HepG2 (cell line): ENCODE results near the gene CDC6. TPM values are rescaled to one million over a fixed set of nuclear protein-coding genes. Genes with fewer than 3 reads are reported as not detected.

Experiments used
- ATAC-seq: fragments of 200-7000 bp; cut with Tn5 transposase; 3 replicates; pipeline ENCODE4 v1.9.1; 2020; ENCODE audit warnings: mild to moderate bottlenecking, moderate library complexity
- BruUV-seq: library from RNA; stranded (reverse); fragments of 400-500 nt; replicated peaks from 2 replicates; lab custom pipeline; 2021; lab: Mats Ljungman, UMichigan
- CTCF ChIA-PET: fragments of 300-600 bp; formaldehyde crosslinking; extraction: SDS; loops from one replicate; lab custom pipeline; 2021; ENCODE audit warnings: low total read pairs, inconsistent platforms, low intra/inter-chr PET ratio; lab: Yijun Ruan, JAX
- POLR2A ChIA-PET: fragments of 350-600 bp; sonication (Branson Sonifier 250); formaldehyde crosslinking; loops from one replicate; lab custom pipeline; 2020; ENCODE audit warnings: antibody characterized with exemption, inconsistent platforms; lab: Yijun Ruan, JAX
- DNase-seq: peaks from one replicate; pipeline ENCODE4 v3.0.0-alpha.2; 2015; ENCODE audit warnings: low spot score
- FAIRE-seq: peaks from 3 replicates; lab custom pipeline; 2011; peaks lifted over from hg19 to GRCh38; lab: Jason Lieb, UNC
- H2AFZ ChIP-seq: one replicate; pipeline ENCODE4 v1.6.1; 2011; ENCODE audit warnings: low read length, inconsistent platforms
- H3K27ac ChIP-seq: fragments of 300-600 bp; 3 replicates; pipeline ENCODE4 v1.8.0; 2011; ENCODE audit warnings: mixed run types, mild to moderate bottlenecking, mixed read lengths, low read length, inconsistent platforms; ENCODE audit not compliant: insufficient read depth; ENCODE audit errors: extremely low read length
- H3K27me3 ChIP-seq, 2 experiments: fragments of 200-600 bp in 1 of 2; 2 replicates in 1 of 2; 3 replicates in 1 of 2; pipeline versions ENCODE4 v1.6.0 to v1.8.0; 2011; ENCODE audit warnings: low read length in 2 of 2, mild to moderate bottlenecking in 2 of 2, moderate library complexity in 2 of 2, inconsistent platforms in 1 of 2; ENCODE audit not compliant: insufficient read depth in 2 of 2, control insufficient read depth in 1 of 2
- H3K36me3 ChIP-seq, 2 experiments: fragments of 200-600 bp in 1 of 2; replicated peaks in 1 of 2; 2 replicates in 1 of 2; 3 replicates in 1 of 2; pipeline versions ENCODE4 v1.5.1 to v1.8.0; 2011; ENCODE audit warnings: low read length in 2 of 2, inconsistent platforms in 1 of 2; ENCODE audit not compliant: insufficient read depth in 2 of 2, control insufficient read depth in 1 of 2
- H3K4me1 ChIP-seq: 2 replicates; pipeline ENCODE4 v1.5.1; 2012; ENCODE audit warnings: low read length, inconsistent platforms; ENCODE audit not compliant: insufficient read depth
- H3K4me2 ChIP-seq: 2 replicates; pipeline ENCODE4 v1.6.0; 2011; ENCODE audit warnings: low read depth, low read length, inconsistent platforms
- H3K4me3 ChIP-seq, 3 experiments: fragments of 200-600 bp in 1 of 3; sonication (generic), shearing (Covaris generic) in 1 of 3; replicated peaks in 1 of 3; 2 replicates each; pipeline ENCODE4 v1.5.1; 2011 to 2016; ENCODE audit warnings: low read length in 3 of 3, inconsistent platforms in 2 of 3, low read depth in 2 of 3, mild to moderate bottlenecking in 2 of 3, control low read depth in 1 of 3, mixed read lengths in 1 of 3; ENCODE audit not compliant: insufficient read depth in 1 of 3
- H3K79me2 ChIP-seq: one replicate; pipeline ENCODE4 v1.6.1; 2011; ENCODE audit warnings: low read length, inconsistent platforms; ENCODE audit not compliant: insufficient read depth
- H3K9ac ChIP-seq: 2 replicates; pipeline ENCODE4 v1.6.0; 2011; ENCODE audit warnings: mild to moderate bottlenecking, low read depth, low read length, inconsistent platforms; ENCODE audit not compliant: insufficient read depth
- H3K9me3 ChIP-seq: 2 replicates; pipeline ENCODE4 v1.5.1; 2012; ENCODE audit warnings: mild to moderate bottlenecking, low read length
- H4K20me1 ChIP-seq: 2 replicates; pipeline ENCODE4 v1.6.0; 2011; ENCODE audit warnings: inconsistent platforms, mild to moderate bottlenecking, low read length, moderate library complexity; ENCODE audit not compliant: insufficient read depth
- CBFB ChIP-seq: sonication (generic); formaldehyde crosslinking; IDR thresholded peaks from 2 replicates; pipeline ENCODE4 v1.4.0; 2020; ENCODE audit warnings: missing genetic modification reagents
- HNF4A ChIP-seq: sonication (generic); formaldehyde crosslinking; IDR thresholded peaks from 2 replicates; pipeline ENCODE4 v1.4.0; 2020; ENCODE audit warnings: missing genetic modification reagents
- NCOR1 ChIP-seq: fragments of 200-600 bp; sonication (generic); IDR thresholded peaks from 2 replicates; pipeline ENCODE4 v1.7.0; 2017; ENCODE audit warnings: antibody characterized with exemption, low read length, borderline replicate concordance
- PAF1 ChIP-seq: IDR thresholded peaks from 2 replicates; pipeline ENCODE4 v1.6.1; 2016; ENCODE audit warnings: missing genetic modification reagents, missing compliant biosample characterization
- PHB2 ChIP-seq: fragments of 450-650 bp; IDR thresholded peaks from 2 replicates; pipeline ENCODE4 v1.6.1; 2018; ENCODE audit not compliant: partially characterized antibody
- TBX2 ChIP-seq: sonication (generic); formaldehyde crosslinking; IDR thresholded peaks from 2 replicates; pipeline ENCODE4 v1.5.0; 2020; ENCODE audit warnings: missing genetic modification reagents, mild to moderate bottlenecking, borderline replicate concordance
- WGBS: methylation state at CpG from one replicate; pipeline ENCODE4 v1.1.6; 2017; ENCODE audit warnings: low lambda C conversion rate; 5-methylcytosine and 5-hydroxymethylcytosine counted together
- in situ Hi-C: cut with HindIII; loops from 2 replicates; pipeline ENCODE4 v1.10.0; 2017; ENCODE audit warnings: low pct_unique_long_range_greater_than_20kb; ENCODE audit not compliant: extremely low pct_ligation_motif_present
- intact Hi-C: fragments of 100-400 bp; cut with micrococcal nuclease; formaldehyde crosslinking; loops from one replicate; pipeline ENCODE4 v1.10.0; 2022; ENCODE audit not compliant: unreplicated experiment
- polyA plus RNA-seq, 8 experiments: library from polyadenylated mRNA; depleted of rRNA in 3 of 8; stranded (reverse) in 7 of 8; unstranded in 1 of 8; fragments of >200 nt; fragmentation: Illumina TruSeq in 4 of 8; extraction: Trizol in 4 of 8; gene quantifications; 2 replicates each; pipeline versions ENCODE4 v1.2.1 to v1.2.3, GENCODE V29; 2011 to 2016; ENCODE audit warnings: low read depth in 4 of 8, missing spikeins in 1 of 8, mixed read lengths in 1 of 8; ENCODE audit not compliant: insufficient read depth in 1 of 8
- total RNA-seq, 5 experiments: library from RNA; depleted of rRNA; stranded (reverse); fragments of >200 nt; fragmentation: Illumina TruSeq; extraction: Trizol; gene quantifications; 2 replicates each; pipeline ENCODE4 v1.2.3, GENCODE V29; 2016; ENCODE audit warnings: low read depth in 1 of 5
- TF ChIP-seq, protein P1 (sequence below): sonication (generic); formaldehyde crosslinking; IDR thresholded peaks from 2 replicates; pipeline ENCODE4 v1.4.0; 2020; ENCODE audit warnings: missing genetic modification reagents
- TF ChIP-seq, protein P2 (sequence below): sonication (generic); formaldehyde crosslinking; IDR thresholded peaks from 2 replicates; pipeline ENCODE4 v1.5.0; 2020; ENCODE audit warnings: missing genetic modification reagents
- TF ChIP-seq, protein P3 (sequence below): sonication (generic); formaldehyde crosslinking; IDR thresholded peaks from 2 replicates; pipeline ENCODE4 v1.8.0; 2022; ENCODE audit warnings: missing genetic modification reagents, mild to moderate bottlenecking, inconsistent platforms, borderline replicate concordance
- TF ChIP-seq, protein P4 (sequence below): sonication (generic); formaldehyde crosslinking; IDR thresholded peaks from one replicate; pipeline ENCODE4 v1.5.1; 2020; ENCODE audit warnings: mild to moderate bottlenecking, missing genetic modification reagents; ENCODE audit errors: not compliant biosample characterization

CDC6 gene
- total and polyA plus RNA-seq, 2 of the 13 experiments (the other 11 are each of a cell fraction or from before 2014, with no cell fraction given): 17.4 to 114 TPM

DNA sequence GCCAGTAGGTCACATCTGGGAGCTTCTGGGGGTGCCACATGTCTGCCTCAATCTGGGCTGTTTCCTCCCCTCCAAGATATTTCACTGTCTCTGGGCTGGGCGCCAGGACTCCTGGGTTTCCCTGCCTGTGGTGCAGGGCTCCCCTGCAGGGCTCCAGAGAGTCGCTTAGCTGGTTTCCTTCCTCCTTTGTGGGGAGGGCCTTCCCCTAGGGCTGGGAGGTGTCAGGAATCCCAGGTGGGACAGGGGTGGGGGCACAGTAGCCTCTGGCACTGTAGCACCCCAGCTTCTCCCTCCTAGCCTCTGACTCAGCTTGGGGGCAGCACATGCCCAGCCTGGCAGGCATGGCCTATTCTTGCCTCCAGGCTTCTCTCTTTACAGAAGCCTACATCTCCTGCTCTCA lies 23.9 kb downstream of the CDC6 start:
- Histone ChIP-seq H3K27ac (no peak overlapping the region), H3K9ac (no peak overlapping the region), H3K4me1 (peaks cover 90% of the 10 kb centered on the region), H4K20me1 (no peaks in the 10 kb centered on the region), H3K9me3 (no peaks in the 10 kb centered on the region), H3K4me2 (no peak overlapping the region), H2AFZ (no peak overlapping the region), H3K27me3 (no peaks in the 10 kb centered on the region; a peak in 1 of 5 replicates), H3K36me3 (no peaks in the 10 kb centered on the region), H3K79me2 (no peaks in the 10 kb centered on the region), H3K4me3 (no peak overlapping the region)
- FAIRE-seq (no peak), DNase-seq (no peak), ATAC-seq (no peak)
- in situ Hi-C loops: no loop called here
- ChIA-PET CTCF (no interaction called here), POLR2A (interaction anchor here (0.9 to 1.3 kb wide), 3 partner anchors 31 to 41 kb away, joined by 3 read pairs; no protein-coding TSS in a partner anchor)
- no TSS peak for BruUV-seq
- intact Hi-C loops: no loop called here
- WGBS: 87% methylated on average over 2 of the region's 2 CpGs
- TF ChIP-seq PHB2 (no peak), CBFB (CRISPR knock-in tag) (no peak), HNF4A (no peak), TBX2 (CRISPR knock-in tag) (no peak), NCOR1 (no peak), PAF1 (CRISPR knock-in tag) (no peak)
- TF ChIP-seq, protein P1, sequence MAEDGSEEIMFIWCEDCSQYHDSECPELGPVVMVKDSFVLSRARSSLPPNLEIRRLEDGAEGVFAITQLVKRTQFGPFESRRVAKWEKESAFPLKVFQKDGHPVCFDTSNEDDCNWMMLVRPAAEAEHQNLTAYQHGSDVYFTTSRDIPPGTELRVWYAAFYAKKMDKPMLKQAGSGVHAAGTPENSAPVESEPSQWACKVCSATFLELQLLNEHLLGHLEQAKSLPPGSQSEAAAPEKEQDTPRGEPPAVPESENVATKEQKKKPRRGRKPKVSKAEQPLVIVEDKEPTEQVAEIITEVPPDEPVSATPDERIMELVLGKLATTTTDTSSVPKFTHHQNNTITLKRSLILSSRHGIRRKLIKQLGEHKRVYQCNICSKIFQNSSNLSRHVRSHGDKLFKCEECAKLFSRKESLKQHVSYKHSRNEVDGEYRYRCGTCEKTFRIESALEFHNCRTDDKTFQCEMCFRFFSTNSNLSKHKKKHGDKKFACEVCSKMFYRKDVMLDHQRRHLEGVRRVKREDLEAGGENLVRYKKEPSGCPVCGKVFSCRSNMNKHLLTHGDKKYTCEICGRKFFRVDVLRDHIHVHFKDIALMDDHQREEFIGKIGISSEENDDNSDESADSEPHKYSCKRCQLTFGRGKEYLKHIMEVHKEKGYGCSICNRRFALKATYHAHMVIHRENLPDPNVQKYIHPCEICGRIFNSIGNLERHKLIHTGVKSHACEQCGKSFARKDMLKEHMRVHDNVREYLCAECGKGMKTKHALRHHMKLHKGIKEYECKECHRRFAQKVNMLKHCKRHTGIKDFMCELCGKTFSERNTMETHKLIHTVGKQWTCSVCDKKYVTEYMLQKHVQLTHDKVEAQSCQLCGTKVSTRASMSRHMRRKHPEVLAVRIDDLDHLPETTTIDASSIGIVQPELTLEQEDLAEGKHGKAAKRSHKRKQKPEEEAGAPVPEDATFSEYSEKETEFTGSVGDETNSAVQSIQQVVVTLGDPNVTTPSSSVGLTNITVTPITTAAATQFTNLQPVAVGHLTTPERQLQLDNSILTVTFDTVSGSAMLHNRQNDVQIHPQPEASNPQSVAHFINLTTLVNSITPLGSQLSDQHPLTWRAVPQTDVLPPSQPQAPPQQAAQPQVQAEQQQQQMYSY: no peak
- TF ChIP-seq, protein P2, sequence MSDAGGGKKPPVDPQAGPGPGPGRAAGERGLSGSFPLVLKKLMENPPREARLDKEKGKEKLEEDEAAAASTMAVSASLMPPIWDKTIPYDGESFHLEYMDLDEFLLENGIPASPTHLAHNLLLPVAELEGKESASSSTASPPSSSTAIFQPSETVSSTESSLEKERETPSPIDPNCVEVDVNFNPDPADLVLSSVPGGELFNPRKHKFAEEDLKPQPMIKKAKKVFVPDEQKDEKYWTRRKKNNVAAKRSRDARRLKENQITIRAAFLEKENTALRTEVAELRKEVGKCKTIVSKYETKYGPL (CRISPR knock-in tag): no peak
- TF ChIP-seq, protein P3, sequence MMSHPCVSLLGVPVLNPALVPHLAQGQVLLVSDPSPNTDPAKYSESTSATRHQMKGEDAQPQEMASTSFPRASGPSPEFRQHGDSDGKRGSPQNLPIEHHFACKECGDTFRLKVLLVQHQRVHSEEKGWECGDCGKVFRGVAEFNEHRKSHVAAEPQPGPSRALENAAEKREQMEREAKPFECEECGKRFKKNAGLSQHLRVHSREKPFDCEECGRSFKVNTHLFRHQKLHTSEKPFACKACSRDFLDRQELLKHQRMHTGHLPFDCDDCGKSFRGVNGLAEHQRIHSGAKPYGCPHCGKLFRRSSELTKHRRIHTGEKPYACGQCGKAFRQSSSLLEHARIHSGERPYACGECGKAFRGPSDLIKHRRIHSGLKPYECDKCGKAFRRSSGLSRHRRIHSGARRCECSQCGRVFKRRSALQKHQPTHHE (CRISPR knock-in tag): no peak
- TF ChIP-seq, protein P4, sequence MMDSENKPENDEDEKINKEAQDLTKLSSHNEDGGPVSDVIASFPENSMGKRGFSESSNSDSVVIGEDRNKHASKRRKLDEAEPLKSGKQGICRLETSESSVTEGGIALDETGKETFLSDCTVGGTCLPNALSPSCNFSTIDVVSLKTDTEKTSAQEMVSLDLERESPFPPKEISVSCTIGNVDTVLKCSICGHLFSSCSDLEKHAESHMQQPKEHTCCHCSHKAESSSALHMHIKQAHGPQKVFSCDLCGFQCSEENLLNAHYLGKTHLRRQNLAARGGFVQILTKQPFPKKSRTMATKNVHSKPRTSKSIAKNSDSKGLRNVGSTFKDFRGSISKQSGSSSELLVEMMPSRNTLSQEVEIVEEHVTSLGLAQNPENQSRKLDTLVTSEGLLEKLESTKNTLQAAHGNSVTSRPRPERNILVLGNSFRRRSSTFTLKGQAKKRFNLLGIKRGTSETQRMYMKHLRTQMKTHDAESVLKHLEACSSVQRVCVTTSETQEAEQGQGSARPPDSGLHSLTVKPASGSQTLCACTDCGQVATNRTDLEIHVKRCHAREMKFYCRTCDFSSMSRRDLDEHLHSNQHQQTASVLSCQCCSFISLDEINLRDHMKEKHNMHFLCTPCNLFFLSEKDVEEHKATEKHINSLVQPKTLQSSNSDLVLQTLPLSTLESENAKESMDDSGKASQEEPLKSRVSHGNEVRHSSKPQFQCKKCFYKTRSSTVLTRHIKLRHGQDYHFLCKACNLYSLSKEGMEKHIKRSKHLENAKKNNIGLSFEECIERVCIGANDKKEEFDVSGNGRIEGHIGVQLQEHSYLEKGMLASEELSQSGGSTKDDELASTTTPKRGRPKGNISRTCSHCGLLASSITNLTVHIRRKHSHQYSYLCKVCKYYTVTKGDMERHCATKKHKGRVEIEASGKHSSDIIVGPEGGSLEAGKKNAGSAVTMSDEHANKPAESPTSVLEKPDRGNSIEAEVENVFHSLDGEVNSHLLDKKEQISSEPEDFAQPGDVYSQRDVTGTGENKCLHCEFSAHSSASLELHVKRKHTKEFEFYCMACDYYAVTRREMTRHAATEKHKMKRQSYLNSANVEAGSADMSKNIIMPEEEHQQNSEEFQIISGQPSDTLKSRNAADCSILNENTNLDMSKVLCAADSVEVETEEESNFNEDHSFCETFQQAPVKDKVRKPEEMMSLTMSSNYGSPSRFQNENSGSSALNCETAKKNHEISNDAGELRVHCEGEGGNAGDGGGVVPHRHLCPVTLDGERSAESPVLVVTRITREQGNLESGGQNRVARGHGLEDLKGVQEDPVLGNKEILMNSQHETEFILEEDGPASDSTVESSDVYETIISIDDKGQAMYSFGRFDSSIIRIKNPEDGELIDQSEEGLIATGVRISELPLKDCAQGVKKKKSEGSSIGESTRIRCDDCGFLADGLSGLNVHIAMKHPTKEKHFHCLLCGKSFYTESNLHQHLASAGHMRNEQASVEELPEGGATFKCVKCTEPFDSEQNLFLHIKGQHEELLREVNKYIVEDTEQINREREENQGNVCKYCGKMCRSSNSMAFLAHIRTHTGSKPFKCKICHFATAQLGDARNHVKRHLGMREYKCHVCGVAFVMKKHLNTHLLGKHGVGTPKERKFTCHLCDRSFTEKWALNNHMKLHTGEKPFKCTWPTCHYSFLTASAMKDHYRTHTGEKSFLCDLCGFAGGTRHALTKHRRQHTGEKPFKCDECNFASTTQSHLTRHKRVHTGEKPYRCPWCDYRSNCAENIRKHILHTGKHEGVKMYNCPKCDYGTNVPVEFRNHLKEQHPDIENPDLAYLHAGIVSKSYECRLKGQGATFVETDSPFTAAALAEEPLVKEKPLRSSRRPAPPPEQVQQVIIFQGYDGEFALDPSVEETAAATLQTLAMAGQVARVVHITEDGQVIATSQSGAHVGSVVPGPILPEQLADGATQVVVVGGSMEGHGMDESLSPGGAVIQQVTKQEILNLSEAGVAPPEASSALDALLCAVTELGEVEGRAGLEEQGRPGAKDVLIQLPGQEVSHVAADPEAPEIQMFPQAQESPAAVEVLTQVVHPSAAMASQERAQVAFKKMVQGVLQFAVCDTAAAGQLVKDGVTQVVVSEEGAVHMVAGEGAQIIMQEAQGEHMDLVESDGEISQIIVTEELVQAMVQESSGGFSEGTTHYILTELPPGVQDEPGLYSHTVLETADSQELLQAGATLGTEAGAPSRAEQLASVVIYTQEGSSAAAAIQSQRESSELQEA (CRISPR knock-in tag): no peak
